SKM-1 (cell line): ENCODE measurements around the gene PCDHGB3.

Source experiments
- DNase-seq: peaks from one replicate; lab custom pipeline; 2025; ENCODE audit not compliant: unreplicated experiment; lab: John Stamatoyannopoulos, UW

The PCDHGB3 gene

GRCh38 chr5:141417494-141418172 lies 47.6 kb downstream of the PCDHGB3 start, which contains the start of gene PCDHGB7:
Gene PCDHGB7, plus strand, starts transcription at chr5:141417677. Its CDS starts 183 bp downstream, at chr5:141417860.
- peak; percentile 65 for DNase-seq

- DNase-seq: no peak
Observed at GRCh38 chr5:141419074-141419880, 49.2 kb downstream of the PCDHGB3 start.

DNA sequence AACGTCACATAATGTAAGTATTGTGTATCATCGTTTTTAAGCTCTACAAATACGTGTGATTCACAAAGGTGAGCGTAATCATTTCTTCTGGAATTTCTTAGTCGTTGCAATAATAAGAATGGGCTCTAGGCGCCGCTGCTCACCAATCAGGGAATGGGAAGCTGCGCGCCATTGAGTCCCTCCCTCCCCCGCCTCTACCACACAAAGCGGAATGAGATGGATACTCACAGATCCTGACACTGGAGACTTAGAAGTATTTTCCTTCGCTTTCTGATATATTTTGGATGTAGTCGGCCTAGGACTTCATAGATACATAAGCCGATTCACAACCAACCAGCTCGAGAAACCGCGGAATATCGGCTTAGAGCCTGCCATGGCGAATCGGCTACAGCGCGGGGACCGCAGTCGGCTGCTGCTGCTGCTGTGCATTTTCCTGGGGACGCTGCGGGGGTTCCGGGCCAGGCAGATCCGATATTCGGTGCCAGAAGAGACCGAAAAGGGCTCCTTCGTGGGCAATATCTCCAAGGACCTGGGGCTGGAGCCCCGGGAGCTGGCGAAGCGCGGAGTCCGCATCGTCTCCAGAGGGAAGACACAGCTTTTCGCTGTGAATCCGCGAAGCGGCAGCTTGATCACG lies 50.9 kb downstream of the PCDHGB3 start, which contains the start of gene PCDHGA11:
Gene PCDHGA11, plus strand, starts transcription at position 197 of the 634 bp plus-strand sequence. Its CDS starts 177 bp downstream, at position 374.
- no peak for DNase-seq

DNA sequence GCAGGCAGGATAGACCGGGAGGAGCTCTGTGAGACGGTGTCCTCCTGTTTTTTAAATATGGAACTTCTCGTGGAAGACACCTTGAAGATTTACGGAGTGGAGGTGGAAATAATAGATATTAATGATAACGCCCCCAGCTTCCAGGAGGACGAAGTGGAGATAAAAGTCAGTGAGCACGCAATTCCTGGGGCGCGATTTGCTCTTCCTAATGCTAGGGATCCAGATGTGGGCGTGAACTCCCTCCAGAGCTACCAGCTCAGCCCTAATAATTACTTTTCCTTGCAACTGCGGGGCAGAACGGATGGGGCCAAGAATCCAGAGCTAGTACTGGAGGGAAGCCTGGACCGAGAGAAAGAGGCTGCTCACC lies 51.4 kb downstream of the PCDHGB3 start:
- DNase-seq: no peak
